Osteocyte (in vitro differentiated cells): Measurements from ENCODE around the gene MICU2. TPM values are rescaled to one million over a fixed set of nuclear protein-coding genes. Genes with fewer than 3 reads are reported as not detected.

ENCODE experiments used
- DNase-seq: peaks from one replicate; pipeline ENCODE4 v3.0.0; 2021; ENCODE audit warnings: mixed read lengths; ENCODE audit not compliant: unreplicated experiment; ENCODE audit errors: extremely low spot score
- H3K27ac Mint-ChIP-seq: one replicate; pipeline ENCODE4 v1.8.0; 2021; ENCODE audit warnings: mild to moderate bottlenecking, mixed read lengths; ENCODE audit not compliant: unreplicated experiment
- H3K27me3 Mint-ChIP-seq: one replicate; pipeline ENCODE4 v1.8.0; 2021; ENCODE audit warnings: mixed read lengths; ENCODE audit not compliant: unreplicated experiment
- H3K36me3 Mint-ChIP-seq: one replicate; pipeline ENCODE4 v1.8.0; 2021; ENCODE audit warnings: mixed read lengths; ENCODE audit not compliant: unreplicated experiment
- H3K4me1 Mint-ChIP-seq: one replicate; pipeline ENCODE4 v1.8.0; 2021; ENCODE audit warnings: mixed read lengths; ENCODE audit not compliant: unreplicated experiment
- H3K4me3 Mint-ChIP-seq: one replicate; pipeline ENCODE4 v1.8.0; 2021; ENCODE audit warnings: mild to moderate bottlenecking, moderate library complexity, mixed read lengths; ENCODE audit not compliant: unreplicated experiment
- H3K9me3 Mint-ChIP-seq: one replicate; pipeline ENCODE4 v1.8.0; 2021; ENCODE audit warnings: mixed read lengths; ENCODE audit not compliant: unreplicated experiment
- CTCF ChIP-seq: fragments of 200-600 bp; sonication (generic); IDR thresholded peaks from 2 replicates; pipeline ENCODE4 v1.5.0; 2021; ENCODE audit warnings: antibody characterized with exemption, mild to moderate bottlenecking, moderate library complexity
- total RNA-seq: library from RNA; stranded (reverse); gene quantifications from 2 replicates; pipeline ENCODE4 v1.2.1, GENCODE V29; 2021

Gene MICU2
- total RNA-seq, 1 donor from 2014 or later: 31.0 TPM

GRCh38 chr13:21517576-21517975, 86.4 kb downstream of the MICU2 start:
- no peak for DNase-seq
- no peaks in the 10 kb centered on the region for H3K9me3 Mint-ChIP-seq
- peaks cover 25% of the 10 kb centered on the region for H3K36me3 Mint-ChIP-seq
- TF ChIP-seq CTCF: no peak
- no peak overlapping the region for H3K27ac Mint-ChIP-seq
- H3K27me3 Mint-ChIP-seq: no peaks in the 10 kb centered on the region
- H3K4me3 Mint-ChIP-seq: no peak overlapping the region
- H3K4me1 Mint-ChIP-seq: peaks cover 9% of the 10 kb centered on the region

- TF ChIP-seq CTCF: no peak
- H3K9me3 Mint-ChIP-seq: no peaks in the 10 kb centered on the region
- no peak overlapping the region for H3K4me3 Mint-ChIP-seq
- no peaks in the 10 kb centered on the region for H3K27me3 Mint-ChIP-seq
- no peak for DNase-seq
- H3K27ac Mint-ChIP-seq: no peak overlapping the region
- peaks cover 9% of the 10 kb centered on the region for H3K4me1 Mint-ChIP-seq
- peaks cover 27% of the 10 kb centered on the region for H3K36me3 Mint-ChIP-seq
Observed at GRCh38 chr13:21516805-21517204, 87.2 kb downstream of the MICU2 start.

- no peak for DNase-seq
- no peaks in the 10 kb centered on the region for H3K4me1 Mint-ChIP-seq
- no peaks in the 10 kb centered on the region for H3K27me3 Mint-ChIP-seq
- no peak overlapping the region for H3K27ac Mint-ChIP-seq
- H3K4me3 Mint-ChIP-seq: no peak overlapping the region
- no peaks in the 10 kb centered on the region for H3K9me3 Mint-ChIP-seq
- TF ChIP-seq CTCF: no peak
- H3K36me3 Mint-ChIP-seq: peaks cover 32% of the 10 kb centered on the region
Observed at GRCh38 chr13:21511849-21512248, 92.1 kb downstream of the MICU2 start.

GRCh38 chr13:21504379-21504778, 99.6 kb downstream of the MICU2 start:
- Mint-ChIP-seq H3K9me3 (no peaks in the 10 kb centered on the region), H3K4me3 (no peak overlapping the region), H3K27me3 (no peaks in the 10 kb centered on the region), H3K36me3 (peaks cover 23% of the 10 kb centered on the region), H3K4me1 (no peaks in the 10 kb centered on the region), H3K27ac (no peak overlapping the region)
- DNase-seq: no peak
- TF ChIP-seq CTCF: no peak

- Mint-ChIP-seq H3K36me3 (peaks cover 19% of the 10 kb centered on the region), H3K27ac (no peak overlapping the region), H3K4me3 (no peak overlapping the region), H3K4me1 (no peaks in the 10 kb centered on the region), H3K27me3 (no peaks in the 10 kb centered on the region), H3K9me3 (no peaks in the 10 kb centered on the region)
- no peak for TF ChIP-seq CTCF
- DNase-seq: no peak
Observed at GRCh38 chr13:21501686-21502085, 102.3 kb downstream of the MICU2 start.
